Esophagus muscularis mucosa (tissue), 4 donors: Measurements from ENCODE around the gene SLC25A39. TPM values are rescaled to one million over a fixed set of nuclear protein-coding genes. Genes with fewer than 3 reads are reported as not detected.

Source experiments
- DNase-seq: peaks from one replicate; pipeline ENCODE4 v3.0.0-alpha.2; 2017; ENCODE audit errors: extremely low spot score
- H3K27ac ChIP-seq, 4 donors: fragments of 200-600 bp; sonication (generic); replicated peaks in 1 of 4; 1 replicate in 3 of 4; 2 replicates in 1 of 4; pipeline ENCODE4 v1.5.1; 2016 to 2019; ENCODE audit warnings: mild to moderate bottlenecking in 1 of 4
- H3K27me3 ChIP-seq, 4 donors: fragments of 200-600 bp; sonication (generic); one replicate each; pipeline versions ENCODE4 v1.5.1 to v1.6.0; 2016 to 2019
- H3K36me3 ChIP-seq, 4 donors: fragments of 200-600 bp; sonication (generic); one replicate each; pipeline ENCODE4 v1.5.1; 2016 to 2019
- H3K4me1 ChIP-seq, 4 donors: fragments of 200-600 bp; sonication (generic); one replicate each; pipeline ENCODE4 v1.5.1; 2016 to 2019
- H3K4me3 ChIP-seq, 4 donors: fragments of 200-600 bp; sonication (generic); 1 replicate in 2 of 4; 2 replicates in 2 of 4; pipeline ENCODE4 v1.5.1; 2016 to 2019; ENCODE audit warnings: mild to moderate bottlenecking in 4 of 4, moderate library complexity in 1 of 4
- H3K9me3 ChIP-seq, 4 donors: fragments of 200-600 bp; sonication (generic); 1 replicate in 3 of 4; 2 replicates in 1 of 4; pipeline ENCODE4 v1.5.1; 2016 to 2019
- CTCF ChIP-seq, 3 experiments: fragments of 200-600 bp in 2 of 3; fragments of 450-650 bp in 1 of 3; sonication (generic) in 2 of 3; IDR thresholded peaks; one replicate each; pipeline ENCODE4 v1.5.1; 2017 to 2019; ENCODE audit warnings: antibody characterized with exemption in 3 of 3, mild to moderate bottlenecking in 2 of 3, moderate library complexity in 1 of 3
- EP300 ChIP-seq: sonication (generic); formaldehyde crosslinking; IDR thresholded peaks from one replicate; pipeline ENCODE4 v1.6.1; 2017; ENCODE audit warnings: antibody characterized with exemption
- POLR2A ChIP-seq: fragments of 450-650 bp; IDR thresholded peaks from one replicate; pipeline ENCODE4 v1.6.1; 2017; ENCODE audit warnings: antibody characterized with exemption, moderate library complexity, mild to moderate bottlenecking, low read depth
- POLR2AphosphoS5 ChIP-seq, 2 donors: sonication (generic); formaldehyde crosslinking; IDR thresholded peaks; one replicate each; pipeline ENCODE4 v1.6.1; 2017; ENCODE audit warnings: antibody characterized with exemption in 2 of 2
- WGBS: methylation state at CpG from one replicate; pipeline ENCODE4 v1.1.5; 2018; 5-methylcytosine and 5-hydroxymethylcytosine counted together
- intact Hi-C: fragments of 100-400 bp; cut with DNase I; formaldehyde crosslinking; loops from one replicate; pipeline ENCODE4 v1.15.1; 2023
- total RNA-seq, 4 donors: library from RNA; depleted of rRNA; stranded (reverse); fragments of >200 nt; gene quantifications; one replicate each; pipeline versions ENCODE4 v1.1.0 to v1.2.1, GENCODE V29; 2016

Gene SLC25A39
- total RNA-seq, 4 donors from 2014 or later: 41.1 to 69.0 (median 56.8) TPM

DNA sequence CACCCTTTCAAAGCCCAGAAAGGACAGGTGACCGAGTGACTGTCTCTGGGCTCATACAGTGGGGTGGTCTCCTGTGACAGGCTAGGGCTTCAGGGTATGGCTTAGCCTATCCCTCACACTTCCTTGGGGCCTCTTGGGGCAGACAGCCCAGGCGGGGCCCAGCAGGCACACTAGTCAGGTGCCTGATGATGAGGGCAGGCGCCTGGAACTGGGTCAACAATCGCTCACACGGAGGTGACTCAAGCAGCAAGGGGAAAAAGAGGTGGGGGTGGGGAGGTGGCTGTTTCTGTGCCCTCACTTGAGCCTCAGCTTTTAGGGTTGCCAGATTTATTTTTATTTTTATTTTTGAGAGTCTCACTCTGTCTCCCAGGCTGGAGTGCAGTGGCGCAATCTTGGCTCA, 14.1 kb upstream of the SLC25A39 start:
- Histone ChIP-seq H3K27ac (no peak overlapping the region), H3K27me3 (peaks cover 0 to 23% (median 0%) of the 10 kb centered on the region in 4 donors), H3K9me3 (no peaks in the 10 kb centered on the region), H3K36me3 (no peaks in the 10 kb centered on the region), H3K4me1 (no peaks in the 10 kb centered on the region), H3K4me3 (no peak overlapping the region)
- WGBS: 50% methylated on average over 6 of the region's 6 CpGs
- no peak for DNase-seq
- no peak for TF ChIP-seq POLR2A
- no peak for TF ChIP-seq EP300
- intact Hi-C loops: no loop called here

- H3K27me3 ChIP-seq: peaks cover 0 to 23% (median 0%) of the 10 kb centered on the region in 4 donors
- peaks cover 0 to 7% (median 3%) of the 10 kb centered on the region in 4 donors for H3K4me1 ChIP-seq
- DNase-seq: no peak
- intact Hi-C loops: no loop called here
- H3K27ac ChIP-seq: no peak overlapping the region
- no peak overlapping the region for H3K4me3 ChIP-seq
- H3K9me3 ChIP-seq: no peaks in the 10 kb centered on the region
- H3K36me3 ChIP-seq: no peaks in the 10 kb centered on the region
- TF ChIP-seq CTCF (IDR thresholded peaks at IDR 0.05) (no peak), EP300 (no peak), POLR2A (no peak)
- 47% methylated on average over 5 of the region's 5 CpGs for WGBS
Measured at GRCh38 chr17:44335968-44336367, 11.3 kb upstream of the SLC25A39 start.

DNA sequence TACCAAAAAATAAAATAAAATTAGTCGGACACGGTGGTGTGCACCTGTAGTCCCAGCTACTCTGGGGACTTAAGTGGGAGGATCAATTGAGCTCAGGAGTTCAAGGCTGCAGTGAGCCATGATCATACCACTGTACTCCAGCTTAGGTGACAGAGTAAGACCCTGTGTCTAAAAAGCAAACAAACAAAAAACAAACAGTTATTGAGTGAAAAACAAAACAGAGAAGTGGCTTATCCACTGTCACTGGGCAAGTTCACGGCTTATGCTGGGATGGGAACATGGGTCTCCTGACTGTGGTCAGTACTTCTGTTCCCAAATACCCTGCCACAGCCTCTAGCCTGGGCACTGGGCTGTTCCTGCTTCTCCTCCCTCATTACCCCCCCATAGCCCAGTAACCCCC, 10.9 kb upstream of the SLC25A39 start:
- TF ChIP-seq EP300 (no peak), CTCF (IDR thresholded peaks at IDR 0.05) (no peak), POLR2A (no peak), POLR2AphosphoS5 (IDR thresholded peaks at IDR 0.05) (no peak)
- no peaks in the 10 kb centered on the region for H3K36me3 ChIP-seq
- WGBS: 73% methylated on average over 3 of the region's 3 CpGs
- no peaks in the 10 kb centered on the region for H3K9me3 ChIP-seq
- peaks cover 0 to 23% (median 0%) of the 10 kb centered on the region in 4 donors for H3K27me3 ChIP-seq
- DNase-seq: no peak
- intact Hi-C loops: no loop called here
- no peak overlapping the region for H3K4me3 ChIP-seq
- no peak overlapping the region for H3K27ac ChIP-seq
- peaks cover 0 to 7% (median 5%) of the 10 kb centered on the region in 4 donors for H3K4me1 ChIP-seq

DNA sequence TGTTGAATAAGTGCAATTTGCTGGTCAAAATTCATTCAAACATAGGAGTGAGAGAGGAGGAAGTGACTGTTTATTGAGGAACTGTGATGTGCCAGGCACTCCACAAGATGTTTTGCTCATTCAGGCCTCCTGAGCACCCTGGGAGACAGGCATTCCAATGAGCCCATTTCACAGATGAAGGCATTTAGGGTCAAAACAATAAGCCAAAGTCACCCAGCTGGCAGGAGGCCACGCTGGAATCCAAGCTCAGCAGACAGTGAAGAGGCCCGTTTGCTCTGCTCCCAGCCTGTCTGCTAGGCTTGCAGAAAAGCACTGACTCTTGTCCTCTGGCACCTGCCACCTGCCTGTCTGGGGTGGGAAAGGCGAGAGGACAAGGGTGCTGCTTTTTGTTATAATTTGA, 10.1 kb upstream of the SLC25A39 start:
- Histone ChIP-seq H3K4me1 (peaks cover 0 to 7% (median 5%) of the 10 kb centered on the region in 4 donors), H3K27ac (no peak overlapping the region), H3K9me3 (no peaks in the 10 kb centered on the region), H3K27me3 (peaks cover 0 to 23% (median 0%) of the 10 kb centered on the region in 4 donors), H3K36me3 (no peaks in the 10 kb centered on the region), H3K4me3 (no peak overlapping the region)
- no peak for TF ChIP-seq POLR2AphosphoS5 (IDR thresholded peaks at IDR 0.05)
- no peak for DNase-seq
- WGBS: 35% methylated on average over 3 of the region's 3 CpGs
- intact Hi-C loops: no loop called here

GRCh38 chr17:44334315-44334714, 9.7 kb upstream of the SLC25A39 start:
- no peak overlapping the region for H3K4me3 ChIP-seq
- H3K36me3 ChIP-seq: no peaks in the 10 kb centered on the region
- intact Hi-C loops: no loop called here
- H3K4me1 ChIP-seq: peaks cover 0 to 7% (median 5%) of the 10 kb centered on the region in 4 donors
- no peak for TF ChIP-seq POLR2A
- no peak for TF ChIP-seq EP300
- TF ChIP-seq CTCF (IDR thresholded peaks at IDR 0.05): no peak
- TF ChIP-seq POLR2AphosphoS5 (IDR thresholded peaks at IDR 0.05): no peak
- peaks cover 0 to 23% (median 0%) of the 10 kb centered on the region in 4 donors for H3K27me3 ChIP-seq
- no peak for DNase-seq
- H3K9me3 ChIP-seq: no peaks in the 10 kb centered on the region
- WGBS: 49% methylated on average over 2 of the region's 2 CpGs
- no peak overlapping the region for H3K27ac ChIP-seq

DNA sequence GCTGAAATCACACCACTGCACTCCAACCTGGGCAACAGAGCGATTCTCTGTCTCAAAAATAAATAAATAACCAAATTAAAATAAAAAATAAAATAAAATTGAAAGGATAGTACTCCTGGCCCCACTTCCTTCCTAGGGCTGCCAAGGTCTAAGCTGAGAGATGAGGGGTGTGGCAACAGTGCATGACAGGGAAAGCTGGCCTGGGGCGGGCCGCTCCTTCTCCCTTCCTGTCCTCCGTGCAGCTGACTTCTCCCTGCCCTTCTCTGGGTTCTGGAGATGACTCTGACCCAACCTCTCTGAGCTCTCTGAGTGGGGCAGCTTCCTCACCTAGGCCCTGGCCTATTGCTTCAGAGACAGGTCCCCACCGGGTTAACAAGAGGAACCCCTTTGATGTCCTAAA, 8.7 kb upstream of the SLC25A39 start:
- 62% methylated on average over 5 of the region's 5 CpGs for WGBS
- no peak for DNase-seq
- no peak overlapping the region for H3K4me3 ChIP-seq
- TF ChIP-seq POLR2A: no peak
- TF ChIP-seq EP300: no peak
- TF ChIP-seq POLR2AphosphoS5 (IDR thresholded peaks at IDR 0.05): no peak
- TF ChIP-seq CTCF (IDR thresholded peaks at IDR 0.05): no peak
- H3K27me3 ChIP-seq: peaks cover 0 to 19% (median 0%) of the 10 kb centered on the region in 4 donors
- H3K36me3 ChIP-seq: no peaks in the 10 kb centered on the region
- no peaks in the 10 kb centered on the region for H3K9me3 ChIP-seq
- no peak overlapping the region for H3K27ac ChIP-seq
- intact Hi-C loops: no loop called here
- H3K4me1 ChIP-seq: peaks cover 0 to 7% (median 5%) of the 10 kb centered on the region in 4 donors
